ENCODE data around the gene ZCCHC7. TPM values are rescaled to one million over a fixed set of nuclear protein-coding genes. Genes with fewer than 3 reads are reported as not detected.
"Not testable (repeated sequence)": the region's sequence is repeated elsewhere in the genome, so short reads cannot be mapped to it uniquely, and the experiment has no call there.

Gene ZCCHC7
- total RNA-seq, 1 experiment from 2014 or later, result 17.1 TPM

- not testable (repeated sequence) for DNase-seq (ENCODE audit: low read depth)
Observed at GRCh38 chr9:37291612-37292238, 171.4 kb downstream of the ZCCHC7 start.

GRCh38 chr9:37292896-37293295 lies 172.5 kb downstream of the ZCCHC7 start:
- no peak for DNase-seq (ENCODE audit: low read depth)

- no peak for DNase-seq (ENCODE audit: low read depth)
Observed at GRCh38 chr9:37293664-37294524, 173.5 kb downstream of the ZCCHC7 start.

GRCh38 chr9:37295178-37295577 lies 174.8 kb downstream of the ZCCHC7 start:
- no peak for DNase-seq (ENCODE audit: low read depth)

GRCh38 chr9:37295796-37296195 lies 175.4 kb downstream of the ZCCHC7 start:
- no peak for DNase-seq (ENCODE audit: low read depth)

- DNase-seq (ENCODE audit: low read depth), result no peak
Observed at GRCh38 chr9:37297592-37297991, 177.2 kb downstream of the ZCCHC7 start.

- DNase-seq (ENCODE audit: low read depth), result peak; percentile 37
Observed at GRCh38 chr9:37300620-37301019, 180.2 kb downstream of the ZCCHC7 start.

- DNase-seq (ENCODE audit: low read depth), result no peak
Observed at GRCh38 chr9:37301042-37301853, 180.9 kb downstream of the ZCCHC7 start.

GRCh38 chr9:37301854-37302172 lies 181.4 kb downstream of the ZCCHC7 start:
- no peak for DNase-seq (ENCODE audit: low read depth)

GRCh38 chr9:37302277-37302676 lies 181.9 kb downstream of the ZCCHC7 start:
- no peak for DNase-seq (ENCODE audit: low read depth)

GRCh38 chr9:37303272-37303671 lies 182.9 kb downstream of the ZCCHC7 start:
- not testable (repeated sequence) for DNase-seq (ENCODE audit: low read depth)

GRCh38 chr9:37309136-37309535 lies 188.8 kb downstream of the ZCCHC7 start:
- no peak for DNase-seq (ENCODE audit: low read depth)

- peak; percentile 32 for DNase-seq (ENCODE audit: low read depth)
Observed at GRCh38 chr9:37311938-37312708, 191.7 kb downstream of the ZCCHC7 start.

GRCh38 chr9:37324261-37324683 lies 203.9 kb downstream of the ZCCHC7 start:
- no peak for DNase-seq (ENCODE audit: low read depth)

GRCh38 chr9:37324691-37325490 lies 204.5 kb downstream of the ZCCHC7 start:
- DNase-seq (ENCODE audit: low read depth), result no peak

GRCh38 chr9:37325778-37326177 lies 205.4 kb downstream of the ZCCHC7 start:
- DNase-seq (ENCODE audit: low read depth), result no peak

GRCh38 chr9:37327553-37327952 lies 207.2 kb downstream of the ZCCHC7 start:
- no peak for DNase-seq (ENCODE audit: low read depth)

GRCh38 chr9:37328556-37329227 lies 208.3 kb downstream of the ZCCHC7 start:
- no peak for DNase-seq (ENCODE audit: low read depth)

- DNase-seq (ENCODE audit: low read depth), result peak; percentile 11
Observed at GRCh38 chr9:37329576-37329975, 209.2 kb downstream of the ZCCHC7 start.

GRCh38 chr9:37331871-37332270 lies 211.5 kb downstream of the ZCCHC7 start:
- no peak for DNase-seq (ENCODE audit: low read depth)

All from HT1080 (cell line).